Activated CD4-positive, CD25-positive, alpha-beta regulatory T cell treated with anti-CD3 and anti-CD28 coated beads, Interleukin-2, amount 50 U/mL, for 16 hours (primary cell): ENCODE results near the gene PGLYRP4.

ENCODE experiments used
- DNase-seq: peaks from one replicate; pipeline ENCODE4 v3.0.0-alpha.2; 2020; ENCODE audit warnings: low read depth, low spot score

Gene PGLYRP4

DNA sequence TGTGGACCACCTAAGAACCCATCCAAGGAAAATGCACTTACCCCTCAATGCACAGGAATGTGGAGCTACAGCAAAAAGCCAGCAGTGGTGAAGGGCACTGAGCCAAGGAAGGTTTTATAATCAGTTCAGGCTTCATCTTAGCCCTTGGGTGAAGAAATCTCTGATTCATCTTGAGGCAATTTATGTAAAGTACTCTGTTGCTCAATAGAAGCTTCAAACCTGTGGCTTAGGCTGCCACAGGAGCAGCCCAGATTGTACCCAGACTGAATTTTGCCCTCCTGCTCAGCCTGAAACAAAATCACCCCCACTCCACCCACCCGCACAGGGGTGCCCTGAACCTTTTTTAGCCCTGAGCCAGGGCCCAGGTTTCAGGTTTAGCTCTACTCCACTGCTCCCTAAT, 26.9 kb upstream of the PGLYRP4 start, which contains the start of gene S100A12:
Gene S100A12, minus strand, starts transcription at position 111 of the 400 bp plus-strand sequence. CDS start 1,029 bp downstream, outside the sequence.
- DNase-seq, result no peak

- no peak for DNase-seq
These were observed 25.4 kb upstream of the PGLYRP4 start for GRCh38 chr1:153374071-153374470.

GRCh38 chr1:153372571-153372970, 23.9 kb upstream of the PGLYRP4 start:
- no peak for DNase-seq

GRCh38 chr1:153371231-153371630, 22.6 kb upstream of the PGLYRP4 start:
- DNase-seq, result no peak

DNA sequence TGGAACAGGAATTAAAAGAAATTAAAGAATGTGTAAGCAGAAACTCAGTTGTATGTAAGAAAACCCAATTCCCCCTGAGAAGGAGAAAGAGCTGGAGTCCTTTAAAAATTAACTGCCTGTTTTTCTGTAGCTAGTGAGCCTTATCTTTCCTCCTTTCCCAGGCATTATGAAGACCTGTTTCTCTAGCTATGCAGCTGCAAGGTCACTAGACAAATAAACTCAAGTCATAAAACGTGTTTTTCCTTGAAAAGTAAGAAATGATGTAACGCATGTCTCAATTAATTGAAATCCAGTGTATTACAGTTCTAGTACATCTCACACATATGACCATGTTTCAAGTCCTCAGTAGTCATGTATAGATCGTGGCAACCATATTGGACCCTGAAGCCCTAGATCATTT, 21.5 kb upstream of the PGLYRP4 start:
- no peak for DNase-seq

GRCh38 chr1:153368495-153368894, 19.9 kb upstream of the PGLYRP4 start:
- DNase-seq, result no peak

DNA sequence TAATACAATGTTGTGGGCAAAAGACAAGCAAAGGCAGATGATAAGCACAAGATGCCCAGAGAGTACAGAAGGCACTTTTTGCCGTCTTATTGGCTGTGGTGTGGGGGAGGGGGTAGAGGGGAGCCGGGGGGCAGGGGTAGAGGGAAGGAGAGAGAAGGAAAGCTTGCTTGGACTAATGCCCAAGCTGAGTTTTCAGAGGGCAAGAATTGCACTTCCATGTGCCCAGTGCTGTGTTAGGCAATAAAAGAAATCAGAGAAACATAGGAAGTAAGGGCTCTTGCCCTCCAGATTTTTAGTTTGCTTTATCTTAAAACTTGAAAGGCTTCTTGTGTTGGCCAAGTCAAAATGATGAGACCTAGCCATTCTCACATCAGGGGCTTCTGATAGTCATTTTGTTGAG, 18.4 kb upstream of the PGLYRP4 start:
- DNase-seq, result no peak

DNA sequence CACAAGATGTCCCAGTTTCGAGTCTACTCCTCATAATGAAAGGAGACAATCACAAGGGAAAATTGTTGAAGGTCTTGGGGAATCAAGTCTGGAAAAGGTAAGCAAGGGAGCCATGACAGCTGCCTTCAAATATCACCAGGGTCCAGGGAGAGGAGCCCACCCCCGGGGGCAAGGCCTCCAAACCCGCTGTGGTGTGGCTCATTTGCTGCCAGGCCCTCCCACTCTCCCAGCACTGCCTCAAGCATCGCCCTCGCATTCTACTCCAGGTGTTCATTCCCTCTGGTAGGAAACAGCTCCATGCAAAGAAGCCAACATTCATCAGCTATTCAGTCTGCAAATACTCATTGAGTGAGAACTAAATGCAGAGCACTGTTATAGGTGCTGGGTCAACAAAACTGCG, 17.6 kb upstream of the PGLYRP4 start:
- DNase-seq, result no peak

- DNase-seq, result no peak
These were observed 17.1 kb upstream of the PGLYRP4 start for GRCh38 chr1:153365696-153366095.

GRCh38 chr1:153364766-153365666, 16.4 kb upstream of the PGLYRP4 start:
- no peak for DNase-seq

GRCh38 chr1:153364156-153364555, 15.5 kb upstream of the PGLYRP4 start:
- no peak for DNase-seq

- DNase-seq, result no peak
These were observed 15.0 kb upstream of the PGLYRP4 start for GRCh38 chr1:153363641-153364040.

GRCh38 chr1:153362187-153362775, 13.6 kb upstream of the PGLYRP4 start:
- no peak for DNase-seq

DNA sequence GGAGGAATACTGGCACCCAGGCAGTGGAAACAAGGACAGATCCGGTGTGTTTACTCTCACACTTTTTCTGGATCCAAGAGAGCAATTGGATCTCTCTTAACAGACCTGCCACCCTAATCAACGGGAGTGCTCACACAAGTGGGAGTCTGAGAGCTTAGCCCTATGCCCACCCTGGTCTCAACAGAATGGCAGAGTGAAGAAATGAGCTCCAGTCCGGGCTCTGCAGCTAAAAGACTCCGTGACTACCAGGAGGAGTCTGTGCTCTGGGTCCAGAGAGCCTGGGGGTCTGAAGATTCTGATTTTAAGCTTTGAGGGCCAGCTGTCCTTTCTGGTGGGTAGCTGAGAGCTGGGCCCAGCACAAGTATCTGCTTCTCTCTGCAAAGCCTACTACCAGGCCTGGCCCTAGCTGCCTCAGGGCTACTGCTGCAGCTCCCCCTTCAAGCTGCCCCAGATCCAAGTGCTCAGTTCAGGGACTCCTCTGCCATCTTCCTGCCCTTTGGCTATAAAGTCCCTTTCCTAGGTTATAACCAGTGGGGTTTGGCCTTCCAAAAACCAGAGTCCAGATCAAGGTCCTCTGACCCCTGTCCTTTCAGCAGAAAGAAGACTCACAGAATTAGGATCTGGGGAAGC, 13.0 kb upstream of the PGLYRP4 start:
- DNase-seq, result no peak

- no peak for DNase-seq
These were observed 12.2 kb upstream of the PGLYRP4 start for GRCh38 chr1:153360592-153361479.

DNA sequence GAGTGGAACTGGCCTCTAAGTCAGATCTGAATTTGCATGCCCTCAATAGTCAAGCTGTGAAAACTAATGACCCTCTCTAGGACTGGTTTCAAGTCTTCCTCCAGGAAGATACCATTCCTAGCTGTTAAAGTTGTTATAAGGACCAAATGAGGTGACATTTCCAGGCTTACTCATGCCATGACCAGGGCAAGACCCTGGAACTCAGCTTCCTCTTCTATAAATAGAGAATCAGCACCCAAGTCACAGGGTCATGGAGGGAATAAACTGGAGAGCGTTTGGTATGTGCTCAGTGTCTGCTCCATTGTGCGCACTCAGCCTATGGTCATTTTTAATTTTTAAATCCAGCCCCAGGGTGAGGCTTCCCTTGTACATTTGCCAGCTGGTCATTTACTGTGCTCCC, 11.5 kb upstream of the PGLYRP4 start:
- DNase-seq, result no peak

GRCh38 chr1:153359241-153359640, 10.6 kb upstream of the PGLYRP4 start:
- DNase-seq, result no peak

DNA sequence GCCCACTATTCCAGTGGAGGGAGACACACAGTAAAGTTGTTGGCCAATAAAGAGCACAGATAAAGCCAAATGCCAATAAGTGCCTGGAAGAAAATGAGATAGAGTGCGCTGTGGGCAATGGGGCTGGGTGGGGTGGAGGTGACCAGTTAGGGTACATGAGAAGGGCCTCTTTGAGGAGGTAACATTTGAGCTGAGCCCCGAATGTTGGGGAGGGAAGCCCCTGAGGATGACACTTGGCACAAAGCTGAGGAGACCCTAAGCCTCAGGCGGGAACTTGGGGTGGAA, 10.0 kb upstream of the PGLYRP4 start:
- no peak for DNase-seq

DNA sequence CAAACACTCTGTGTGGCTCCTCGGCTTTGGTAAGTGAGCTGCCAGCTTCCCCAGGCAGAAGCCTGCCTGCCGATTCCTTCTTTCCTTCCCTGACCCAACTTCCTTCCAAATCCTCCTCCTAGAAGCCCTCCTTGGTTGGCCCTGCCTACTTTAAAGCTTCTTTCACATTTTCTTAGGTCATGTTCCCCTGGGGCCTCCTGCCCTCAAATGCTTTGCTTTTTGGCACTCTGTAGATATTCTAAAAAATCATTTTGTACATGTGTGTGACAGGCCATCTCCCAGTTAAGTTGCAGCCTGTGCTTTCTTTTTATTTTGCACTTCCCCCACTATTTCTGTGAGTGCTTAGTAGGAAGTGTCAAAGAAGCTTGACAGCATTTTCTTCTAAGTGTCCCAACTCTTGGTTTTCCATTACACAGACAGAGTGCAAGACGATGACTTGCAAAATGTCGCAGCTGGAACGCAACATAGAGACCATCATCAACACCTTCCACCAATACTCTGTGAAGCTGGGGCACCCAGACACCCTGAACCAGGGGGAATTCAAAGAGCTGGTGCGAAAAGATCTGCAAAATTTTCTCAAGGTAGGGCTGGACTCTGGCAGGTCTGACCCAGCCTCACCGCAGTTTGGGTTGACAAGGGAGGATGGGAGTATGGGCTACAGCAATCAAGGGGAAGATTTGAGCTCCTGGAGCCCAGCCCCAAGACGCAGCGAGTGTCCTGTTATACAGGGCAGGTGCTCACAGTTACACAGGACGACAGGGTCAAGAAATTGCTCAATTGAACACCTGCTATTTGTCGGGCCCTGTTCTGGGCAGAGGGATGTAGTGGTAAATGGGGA, 9.4 kb upstream of the PGLYRP4 start, which contains the start of gene S100A9:
Gene S100A9, plus strand, starts transcription at position 2 of the 838 bp plus-strand sequence. Its CDS starts 430 bp downstream, at position 432.
- DNase-seq, result no peak

GRCh38 chr1:153357076-153357852, 8.6 kb upstream of the PGLYRP4 start:
- DNase-seq, result no peak
